ENCODE results near the gene CAPN11. TPM values are rescaled to one million over a fixed set of nuclear protein-coding genes. Genes with fewer than 3 reads are reported as not detected.

The CAPN11 gene
- total RNA-seq, 1 donor from 2014 or later, result 0.25 TPM

DNA sequence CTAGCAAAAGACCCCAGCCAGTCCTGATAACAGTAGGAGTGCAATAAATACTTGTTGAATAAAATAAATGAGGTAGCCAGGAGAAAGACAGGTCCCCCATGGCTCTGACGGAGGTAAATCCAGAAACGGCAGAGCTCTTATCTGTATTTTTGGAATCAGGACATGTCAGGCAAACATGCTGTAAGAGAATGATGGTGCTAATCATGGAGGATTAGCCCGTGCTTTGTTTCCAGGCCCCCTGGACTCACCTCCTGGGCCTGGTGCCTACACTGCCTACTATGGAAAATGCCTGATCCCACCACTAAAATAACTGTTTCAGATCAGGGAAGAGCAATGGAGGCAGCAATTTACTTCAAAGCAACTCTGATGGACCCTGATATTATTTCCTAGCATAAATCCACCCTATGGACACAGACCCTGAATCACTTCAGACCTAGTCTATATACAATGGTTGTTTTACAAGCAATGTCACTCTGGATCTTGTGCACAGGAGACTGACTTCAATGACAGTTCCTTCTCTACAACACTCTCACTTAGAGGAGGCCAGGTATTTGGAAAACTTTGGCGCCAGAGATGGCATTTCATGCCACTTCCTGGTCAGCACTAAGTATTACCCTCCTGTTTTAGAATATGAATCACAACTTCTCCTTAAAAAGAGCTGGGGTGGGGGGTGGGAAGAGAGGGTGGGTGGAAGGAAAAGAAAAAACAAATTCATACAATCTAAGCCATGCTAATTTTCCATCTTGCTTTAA is 37.8 kb upstream of the CAPN11 start:
- DNase-seq, result no peak
- no peak overlapping the region for H3K27ac ChIP-seq (replicated peaks)
- H3K27me3 ChIP-seq (ENCODE audit: low read depth), result no peaks in the 10 kb centered on the region
- TF ChIP-seq, protein P1, sequence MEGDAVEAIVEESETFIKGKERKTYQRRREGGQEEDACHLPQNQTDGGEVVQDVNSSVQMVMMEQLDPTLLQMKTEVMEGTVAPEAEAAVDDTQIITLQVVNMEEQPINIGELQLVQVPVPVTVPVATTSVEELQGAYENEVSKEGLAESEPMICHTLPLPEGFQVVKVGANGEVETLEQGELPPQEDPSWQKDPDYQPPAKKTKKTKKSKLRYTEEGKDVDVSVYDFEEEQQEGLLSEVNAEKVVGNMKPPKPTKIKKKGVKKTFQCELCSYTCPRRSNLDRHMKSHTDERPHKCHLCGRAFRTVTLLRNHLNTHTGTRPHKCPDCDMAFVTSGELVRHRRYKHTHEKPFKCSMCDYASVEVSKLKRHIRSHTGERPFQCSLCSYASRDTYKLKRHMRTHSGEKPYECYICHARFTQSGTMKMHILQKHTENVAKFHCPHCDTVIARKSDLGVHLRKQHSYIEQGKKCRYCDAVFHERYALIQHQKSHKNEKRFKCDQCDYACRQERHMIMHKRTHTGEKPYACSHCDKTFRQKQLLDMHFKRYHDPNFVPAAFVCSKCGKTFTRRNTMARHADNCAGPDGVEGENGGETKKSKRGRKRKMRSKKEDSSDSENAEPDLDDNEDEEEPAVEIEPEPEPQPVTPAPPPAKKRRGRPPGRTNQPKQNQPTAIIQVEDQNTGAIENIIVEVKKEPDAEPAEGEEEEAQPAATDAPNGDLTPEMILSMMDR (IDR thresholded peaks at IDR 0.05; ENCODE audit: borderline replicate concordance), result no peak
- intact Hi-C loops (cut with micrococcal nuclease), result no loop called here
- no peaks in the 10 kb centered on the region for H3K9me3 ChIP-seq (replicated peaks)
- no peak overlapping the region for H3K4me3 ChIP-seq
- no peaks in the 10 kb centered on the region for H3K36me3 ChIP-seq
- peaks cover 99% of the 10 kb centered on the region for H3K4me1 ChIP-seq

DNA sequence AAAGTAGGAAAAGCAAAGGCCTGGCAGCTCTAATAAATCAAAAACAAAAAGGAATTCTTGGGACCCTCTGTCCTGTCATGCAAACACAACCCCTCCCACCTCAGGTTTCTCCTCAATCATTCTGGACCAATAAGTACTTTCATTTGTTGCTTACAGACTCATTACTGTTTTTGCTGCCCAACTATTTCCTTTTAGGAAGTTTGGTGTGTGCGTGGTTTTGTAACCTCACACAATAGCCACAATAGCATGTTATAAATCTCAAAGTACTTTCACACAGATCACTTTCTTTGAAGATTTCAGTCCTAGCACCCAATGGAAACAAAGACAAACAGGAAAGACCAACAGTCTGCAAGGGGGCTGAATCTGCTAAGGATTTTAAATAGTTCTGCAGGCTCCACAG is 35.8 kb upstream of the CAPN11 start:
- peaks cover 96% of the 10 kb centered on the region for H3K4me1 ChIP-seq
- TF ChIP-seq, protein P1 (IDR thresholded peaks at IDR 0.05; ENCODE audit: borderline replicate concordance), result no peak
- peak overlapping the region; percentile 19 for H3K4me3 ChIP-seq
- intact Hi-C loops (cut with micrococcal nuclease), result no loop called here
- no peaks in the 10 kb centered on the region for H3K9me3 ChIP-seq (replicated peaks)
- no peak for DNase-seq
- no peaks in the 10 kb centered on the region for H3K27me3 ChIP-seq (ENCODE audit: low read depth)
- H3K36me3 ChIP-seq, result no peaks in the 10 kb centered on the region
- H3K27ac ChIP-seq (replicated peaks), result peak overlapping the region; percentile 54

DNA sequence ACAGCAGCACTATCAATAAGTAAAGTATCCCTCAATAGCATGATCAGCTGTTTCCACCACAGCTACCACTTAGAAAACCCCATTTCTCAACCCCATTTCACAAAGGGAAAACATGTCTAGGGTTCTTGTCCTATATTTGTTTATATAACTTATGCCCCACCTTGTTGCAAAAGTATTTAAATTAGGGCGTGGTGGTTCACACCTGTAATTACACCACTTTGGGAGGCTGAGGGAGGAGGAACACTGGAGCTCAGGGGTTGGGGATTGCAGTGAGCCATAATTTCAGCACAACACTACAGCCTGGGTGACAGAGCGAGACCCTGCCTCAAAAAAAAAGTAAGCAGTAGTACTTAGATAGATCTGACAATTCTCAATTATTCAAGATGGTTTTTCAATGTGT is 35.1 kb upstream of the CAPN11 start:
- Histone ChIP-seq H3K36me3 (no peaks in the 10 kb centered on the region), H3K9me3 (replicated peaks) (no peaks in the 10 kb centered on the region), H3K27ac (replicated peaks) (peak overlapping the region; percentile 54), H3K27me3 (ENCODE audit: low read depth) (no peaks in the 10 kb centered on the region), H3K4me1 (peaks cover 96% of the 10 kb centered on the region), H3K4me3 (no peak overlapping the region)
- DNase-seq, result no peak
- TF ChIP-seq, protein P1 (IDR thresholded peaks at IDR 0.05; ENCODE audit: borderline replicate concordance), result no peak
- intact Hi-C loops (cut with micrococcal nuclease), result no loop called here

DNA sequence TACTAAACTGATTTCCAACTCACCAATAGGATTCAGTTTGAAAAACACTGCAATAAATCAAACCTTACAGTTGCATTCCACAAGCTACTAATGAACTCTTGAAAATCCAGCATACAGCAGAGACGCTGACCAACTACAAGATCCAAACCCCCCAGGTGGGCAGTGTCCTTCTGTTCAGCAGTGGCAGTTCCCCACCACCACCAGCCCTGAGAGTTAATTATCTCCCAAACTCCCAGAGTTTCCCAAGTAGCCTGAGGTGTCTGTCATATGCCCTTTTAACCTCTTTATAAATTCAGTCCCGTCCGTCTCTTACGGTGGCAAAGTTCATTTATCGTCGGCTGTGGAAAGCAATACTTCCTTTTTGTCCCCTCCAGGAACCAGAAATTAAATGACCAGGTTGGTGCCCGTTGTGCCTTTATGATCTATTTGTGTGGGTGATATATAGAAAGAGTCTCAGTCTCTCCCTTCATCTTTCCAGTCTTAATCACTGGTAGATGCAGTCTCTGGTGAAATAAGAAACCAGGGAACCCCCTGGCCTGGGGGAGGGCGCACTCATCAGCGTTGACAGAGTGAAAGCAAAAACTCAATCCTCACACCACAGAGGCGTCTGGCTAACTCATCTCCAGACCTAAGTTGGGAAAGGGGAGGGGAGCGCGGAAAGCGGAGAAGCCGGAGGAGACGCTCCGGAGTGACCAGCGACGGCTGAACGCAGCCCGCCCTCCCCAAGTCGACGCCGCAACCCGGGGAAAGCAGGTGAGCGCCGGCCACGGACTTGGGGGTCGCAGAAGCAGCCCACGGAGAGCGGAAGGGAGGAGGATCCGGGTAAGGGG is 32.1 kb upstream of the CAPN11 start:
- Histone ChIP-seq H3K4me1 (peaks cover 90% of the 10 kb centered on the region), H3K27me3 (ENCODE audit: low read depth) (no peaks in the 10 kb centered on the region), H3K27ac (replicated peaks) (peak overlapping the region; percentile 93), H3K9me3 (replicated peaks) (no peaks in the 10 kb centered on the region), H3K4me3 (peak overlapping the region; percentile 99), H3K36me3 (no peaks in the 10 kb centered on the region)
- intact Hi-C loops (cut with micrococcal nuclease), result no loop called here
- TF ChIP-seq, protein P1 (IDR thresholded peaks at IDR 0.05; ENCODE audit: borderline replicate concordance), result no peak
- DNase-seq, result peak; percentile 30

DNA sequence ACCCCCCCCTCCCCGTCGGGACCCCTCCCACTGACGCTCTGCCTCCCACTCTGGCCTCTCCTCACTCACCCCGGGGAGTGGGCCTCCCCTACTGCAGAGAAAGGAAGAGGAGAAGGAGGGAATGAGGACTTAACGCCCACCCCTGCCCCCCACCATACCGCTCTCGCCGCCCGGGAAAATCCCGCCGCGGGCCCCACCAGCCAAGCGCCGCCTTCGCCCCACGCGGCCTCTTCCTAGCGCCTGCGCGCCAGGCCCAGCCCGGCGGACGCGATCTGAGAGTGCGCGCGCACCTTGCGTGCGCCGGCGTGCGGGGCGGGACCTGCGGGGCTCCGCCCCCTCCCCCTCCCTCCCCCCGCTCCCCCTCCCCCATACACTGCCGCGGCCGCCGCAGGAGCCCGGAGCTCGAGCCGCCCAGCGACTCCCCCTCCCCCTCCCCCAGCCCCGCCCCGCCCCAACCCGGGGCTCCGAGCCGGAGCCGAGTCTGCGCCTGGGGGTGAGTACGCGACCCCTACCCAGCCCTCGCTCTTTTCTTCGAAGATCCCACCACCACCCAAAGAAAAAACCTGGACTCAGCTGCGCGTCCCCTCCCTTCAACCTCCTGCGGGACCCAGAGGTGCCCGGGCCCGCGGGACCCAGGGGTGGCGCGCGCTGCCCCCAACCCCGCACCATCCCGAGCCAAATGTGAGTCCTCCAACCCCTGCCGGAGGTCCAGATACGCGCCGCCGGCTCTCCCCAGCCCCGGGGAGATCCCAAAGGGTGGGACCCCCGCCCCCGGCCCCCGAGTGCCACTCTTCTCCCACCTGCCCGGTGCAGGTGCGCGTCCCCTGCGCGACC is 31.2 kb upstream of the CAPN11 start, which contains the start of the genes MRPL14 and TMEM63B:
TSS of gene MRPL14 (minus strand) at position 267 of the 834 bp plus-strand sequence. CDS start 10,841 bp downstream, outside the sequence.
TSS of gene TMEM63B (plus strand) at position 369 of the 834 bp plus-strand sequence. CDS start 7,031 bp downstream, outside the sequence.
- no peaks in the 10 kb centered on the region for H3K27me3 ChIP-seq (ENCODE audit: low read depth)

More for the DNA sequence above, 31.2 kb upstream of the CAPN11 start, which contains the start of the genes MRPL14 and TMEM63B:
- Histone ChIP-seq H3K27ac (replicated peaks) (peak within 1 kb of the TSS; percentile 93), H3K36me3 (no peaks in the 10 kb centered on the region), H3K4me1 (peaks cover 89% of the 10 kb centered on the region), H3K9me3 (replicated peaks) (no peaks in the 10 kb centered on the region), H3K4me3 (peak within 1 kb of the TSS; percentile 99)
- peak; percentile 86 for DNase-seq
- TF ChIP-seq, protein P1 (IDR thresholded peaks at IDR 0.05; ENCODE audit: borderline replicate concordance), result no peak
- intact Hi-C loops (cut with micrococcal nuclease), result no loop called here
